NCI-H2196 (cell line): Measurements from ENCODE around the gene MARK3.

Source experiments
- DNase-seq: peaks from one replicate; lab custom pipeline; 2025; ENCODE audit not compliant: unreplicated experiment; lab: John Stamatoyannopoulos, UW

The MARK3 gene

GRCh38 chr14:103393676-103394626 is 8.7 kb downstream of the MARK3 start:
- peak; percentile 7 for DNase-seq

DNA sequence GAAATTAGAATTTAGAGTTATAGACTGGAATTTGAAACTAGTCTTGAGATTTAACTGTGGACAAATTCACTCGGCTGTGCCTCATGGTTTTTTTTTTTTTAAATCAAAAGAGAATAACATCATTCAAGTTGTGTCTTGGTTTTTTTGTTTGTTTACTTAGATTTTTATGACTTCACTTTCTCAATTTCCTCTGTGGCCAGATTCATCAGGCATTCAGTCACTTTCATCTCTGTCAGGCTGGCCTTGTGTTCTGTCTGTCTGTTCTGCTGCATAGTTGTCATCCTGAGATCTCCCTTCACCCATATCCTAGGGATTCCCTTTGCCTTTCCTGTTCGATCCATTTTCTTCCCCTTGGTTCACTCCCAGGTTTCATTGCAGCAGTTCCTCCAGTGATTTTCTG is 10.0 kb downstream of the MARK3 start:
- DNase-seq: no peak

DNA sequence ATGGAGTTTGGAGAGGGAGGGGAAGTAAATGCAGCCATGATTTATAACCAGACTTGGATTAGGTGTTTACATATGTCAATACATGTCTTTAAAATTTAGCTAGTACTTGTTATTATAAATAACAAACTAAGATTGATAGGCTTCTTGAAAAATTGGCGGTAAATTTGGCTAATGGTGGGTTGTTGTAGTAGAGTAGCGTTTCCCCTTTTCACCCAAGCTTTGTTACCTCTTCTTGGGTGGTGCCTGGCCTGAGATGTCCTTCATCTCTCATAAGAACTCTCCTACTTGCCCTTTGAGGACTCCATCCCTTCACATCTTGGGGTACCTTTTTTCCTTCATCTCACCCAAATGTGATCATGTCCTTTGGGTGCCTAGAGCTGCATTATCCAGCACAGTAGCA is 11.2 kb downstream of the MARK3 start:
- no peak for DNase-seq

GRCh38 chr14:103398427-103399195 is 13.4 kb downstream of the MARK3 start:
- DNase-seq: no peak

DNA sequence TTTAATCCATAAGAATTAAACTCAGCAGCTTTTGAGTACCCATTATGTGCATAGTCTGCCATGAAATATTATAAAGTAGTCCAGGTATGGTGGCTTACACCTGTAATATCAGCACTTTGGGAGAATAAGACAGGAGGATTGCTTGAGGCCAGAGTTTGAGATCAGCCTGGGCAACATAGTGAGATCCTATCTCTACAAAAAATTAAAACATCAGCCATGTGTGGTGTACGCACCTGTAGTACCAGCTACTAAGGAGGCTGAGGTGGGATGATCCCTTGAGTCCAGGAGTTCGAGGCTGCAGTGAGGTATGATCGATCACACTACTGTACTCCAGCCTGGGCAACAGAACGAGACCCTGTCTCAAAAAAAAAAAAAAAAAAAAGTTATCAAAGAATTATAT is 15.3 kb downstream of the MARK3 start:
- DNase-seq: no peak

DNA sequence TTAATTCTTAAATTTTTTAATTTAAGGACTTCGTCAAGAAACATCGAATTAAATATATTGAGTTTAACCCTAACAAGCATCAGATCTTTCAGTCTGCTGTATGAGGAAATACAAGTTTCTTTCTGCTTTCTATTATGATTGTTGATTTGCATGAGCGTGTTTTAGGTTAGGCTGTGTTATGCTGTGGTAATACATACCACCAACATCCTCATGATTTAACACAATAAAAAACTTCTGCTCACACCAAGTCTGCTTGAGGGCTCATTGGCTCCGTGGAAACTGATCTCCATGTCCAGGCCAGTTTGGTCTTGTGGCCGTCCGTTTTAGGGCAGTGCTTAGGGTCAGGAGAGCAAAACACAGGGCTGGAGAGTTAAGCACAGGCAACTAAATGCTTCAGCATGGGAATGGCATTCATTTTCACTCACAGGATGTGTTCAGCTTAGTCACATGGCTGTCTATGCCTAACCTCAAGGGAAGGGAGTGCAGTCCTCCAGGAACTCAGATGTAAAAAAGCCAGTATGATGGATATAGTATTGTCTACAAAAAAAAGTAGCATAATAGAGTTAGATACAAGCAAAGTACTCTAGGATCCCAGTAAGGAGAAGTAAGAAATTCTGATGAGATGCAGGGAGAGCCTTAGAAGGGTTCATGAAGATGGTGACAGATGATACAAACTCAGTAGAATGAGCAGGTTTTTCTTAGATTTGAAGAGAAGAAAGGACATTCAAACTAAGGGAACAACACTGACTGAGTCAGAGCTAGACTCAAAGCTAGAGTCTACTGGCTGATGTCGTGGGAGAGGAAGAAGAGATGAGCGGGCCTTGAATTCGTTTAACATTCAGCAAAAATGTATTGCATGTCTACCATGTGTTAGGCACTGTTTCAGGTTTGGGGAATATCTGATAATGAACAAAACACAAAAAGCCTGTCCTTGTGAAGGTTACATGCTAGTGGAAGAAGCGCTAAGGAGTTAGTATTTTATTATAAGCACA is 16.3 kb downstream of the MARK3 start:
- DNase-seq: no peak

GRCh38 chr14:103402695-103403094 is 17.5 kb downstream of the MARK3 start:
- no peak for DNase-seq

- DNase-seq: no peak
These were observed 19.1 kb downstream of the MARK3 start for GRCh38 chr14:103404032-103404918.

GRCh38 chr14:103404920-103405319 is 19.7 kb downstream of the MARK3 start:
- DNase-seq: no peak

GRCh38 chr14:103408491-103409155 is 23.4 kb downstream of the MARK3 start:
- DNase-seq: no peak

DNA sequence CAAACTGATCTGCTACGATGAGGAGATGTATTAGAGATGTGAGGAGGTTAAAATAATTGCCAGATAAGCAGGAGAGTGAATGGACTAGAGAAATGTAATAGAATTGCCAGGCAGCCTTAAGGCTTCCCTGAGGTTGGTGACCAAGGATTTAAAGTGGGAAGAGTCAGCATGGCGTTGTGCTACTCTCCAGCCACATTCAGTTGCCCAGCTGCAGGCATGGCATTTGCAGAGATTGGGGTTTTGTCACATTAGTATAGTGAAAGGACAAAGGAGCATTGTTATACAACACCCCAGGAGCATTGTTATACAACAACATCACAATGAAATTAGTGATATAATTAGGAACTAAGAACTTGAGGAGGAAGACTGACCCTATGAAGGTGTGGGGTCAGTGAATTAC is 31.7 kb downstream of the MARK3 start:
- no peak for DNase-seq

DNA sequence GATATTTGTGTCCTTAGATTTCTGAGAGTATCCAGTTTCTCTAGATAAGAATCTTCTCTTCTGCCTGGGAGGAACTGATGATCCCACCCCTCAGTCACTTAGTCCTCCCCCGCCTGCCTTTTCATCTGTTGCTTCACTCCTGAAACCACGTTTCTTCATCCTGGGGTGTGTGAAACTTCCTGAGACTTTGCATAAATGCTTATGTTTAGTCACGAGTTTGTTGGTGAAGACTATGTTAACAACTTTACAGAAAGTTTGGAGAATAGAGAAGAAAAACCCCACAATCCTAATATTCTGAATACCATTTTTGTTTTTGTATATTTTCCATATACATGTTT is 33.2 kb downstream of the MARK3 start:
- no peak for DNase-seq

DNA sequence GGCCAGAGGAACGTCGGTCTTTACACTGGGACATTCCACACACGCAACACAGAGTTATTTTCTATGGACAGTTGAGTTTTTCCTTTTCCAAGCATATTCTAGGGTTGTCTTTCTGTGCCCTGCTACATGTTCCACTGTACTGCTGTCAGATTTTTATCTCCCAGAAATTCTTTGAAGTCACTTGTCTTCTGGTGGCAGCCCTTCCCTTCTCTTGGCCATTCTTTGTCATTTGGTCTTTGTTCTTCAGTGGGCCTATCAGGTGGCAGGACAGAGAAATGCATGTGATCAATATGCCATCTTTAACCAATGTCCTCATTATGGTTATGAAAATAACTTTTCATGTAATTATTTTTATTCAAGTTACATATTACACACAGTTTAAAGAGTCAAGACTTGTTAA is 36.3 kb downstream of the MARK3 start:
- no peak for DNase-seq

- DNase-seq: no peak
These were observed 37.8 kb downstream of the MARK3 start for GRCh38 chr14:103423050-103423461.

DNA sequence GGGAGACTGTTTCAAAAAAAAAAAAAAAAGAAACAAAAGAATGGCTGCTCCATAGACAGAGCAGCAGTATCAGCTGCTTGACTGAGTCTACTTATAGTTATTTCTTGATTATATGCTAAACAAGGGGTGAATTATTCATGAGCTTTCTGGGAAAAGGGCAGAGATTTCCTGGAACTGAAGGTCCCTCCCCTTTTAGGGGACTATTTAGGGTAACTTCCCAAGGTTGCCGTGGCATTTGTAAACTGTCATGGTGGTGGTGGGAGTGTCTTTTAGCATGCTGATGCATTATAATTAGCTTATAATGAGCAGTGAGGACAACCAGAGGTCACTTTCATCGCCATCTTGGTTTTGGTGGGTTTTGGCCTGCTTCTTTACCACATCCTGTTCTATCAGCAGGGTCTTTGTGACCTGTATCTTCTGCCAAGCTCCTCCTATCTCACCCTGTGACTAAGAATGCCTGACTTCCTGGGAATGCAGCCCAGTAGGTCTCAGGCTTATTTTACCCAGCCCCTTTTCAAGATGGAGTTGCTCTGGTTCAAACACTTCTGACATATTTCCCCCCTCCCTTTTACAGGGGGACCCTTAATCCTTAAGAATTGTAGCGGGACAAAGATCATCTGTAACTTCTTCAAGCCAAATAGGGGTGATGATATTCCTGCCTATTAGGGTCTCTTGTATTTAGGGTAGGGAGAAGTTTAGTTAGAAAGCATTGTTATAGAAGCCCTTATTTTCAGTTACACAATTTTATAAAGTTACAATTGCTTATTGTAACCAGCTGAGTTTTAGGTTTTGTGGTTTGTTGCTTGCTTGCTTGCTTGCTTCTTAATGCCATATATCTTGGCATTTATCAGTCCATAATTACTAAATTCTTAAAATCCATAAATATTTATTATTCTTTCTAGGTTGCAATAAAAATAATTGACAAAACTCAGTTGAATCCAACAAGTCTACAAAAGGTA is 42.5 kb downstream of the MARK3 start:
- peak; percentile 1 for DNase-seq

- no peak for DNase-seq
These were observed 43.7 kb downstream of the MARK3 start for GRCh38 chr14:103428723-103429556.

- no peak for DNase-seq
These were observed 45.1 kb downstream of the MARK3 start for GRCh38 chr14:103430358-103430757.
